ENCODE measurements around the gene NPL. TPM values are rescaled to one million over a fixed set of nuclear protein-coding genes. Genes with fewer than 3 reads are reported as not detected.

The NPL gene
- total and polyA plus RNA-seq, 2 of the 13 experiments (the other 11 are each of a cell fraction or from before 2014, with no cell fraction given): 0.03 to 0.04 TPM

- WGBS (ENCODE audit: low lambda C conversion rate): 98% methylated on average over 2 of the region's 2 CpGs
Measured at GRCh38 chr1:182875889-182876288, 86.3 kb downstream of the NPL start.

More at GRCh38 chr1:182875889-182876288, 86.3 kb downstream of the NPL start:
- Histone ChIP-seq H3K4me1 (ENCODE audit: insufficient read depth, low read length) (no peaks in the 10 kb centered on the region), H3K27me3 (ENCODE audit: control insufficient read depth in 1 of 2, insufficient read depth in 2 of 2, low read length in 2 of 2) (no peaks in the 10 kb centered on the region), H4K20me1 (ENCODE audit: insufficient read depth, low read length) (0 out of 2 replicates have a peak, but pooled peaks cover 4% of the 10 kb centered on the region), H3K4me2 (ENCODE audit: low read depth, low read length) (no peak overlapping the region), H2AFZ (ENCODE audit: low read length) (no peak overlapping the region), H3K27ac (ENCODE audit: extremely low read length, insufficient read depth, low read length) (no peak overlapping the region), H3K9me3 (ENCODE audit: low read length) (no peaks in the 10 kb centered on the region), H3K9ac (ENCODE audit: insufficient read depth, low read depth, low read length) (no peak overlapping the region), H3K4me3 (replicated peaks in 1 of 3; ENCODE audit: insufficient read depth in 1 of 3, low read depth in 2 of 3, low read length in 3 of 3) (no peak overlapping the region), H3K79me2 (ENCODE audit: insufficient read depth, low read length) (no peaks in the 10 kb centered on the region), H3K36me3 (replicated peaks in 1 of 2; ENCODE audit: control insufficient read depth in 1 of 2, insufficient read depth in 2 of 2, low read length in 2 of 2) (peaks cover 24 to 97% of the 10 kb centered on the region in 2 experiments)
- intact Hi-C loops (cut with micrococcal nuclease; ENCODE audit: unreplicated experiment) (no loop called here), in situ Hi-C loops (cut with HindIII; ENCODE audit: extremely low pct_ligation_motif_present, low pct_unique_long_range_greater_than_20kb) (no loop called here)
- no peak for ATAC-seq
- ChIA-PET POLR2A (no interaction called here), CTCF (ENCODE audit: low intra/inter-chr PET ratio, low total read pairs) (no interaction called here)
- TF ChIP-seq GPN1 (CRISPR knock-in tag; IDR thresholded peaks at IDR 0.05; ENCODE audit: borderline replicate concordance) (no peak), HNRNPLL (IDR thresholded peaks at IDR 0.05; ENCODE audit: low read depth, low read length, poor library complexity, severe bottlenecking) (no peak), ZNF670 (CRISPR knock-in tag; IDR thresholded peaks at IDR 0.05; ENCODE audit: borderline replicate concordance) (no peak), FUBP1 (CRISPR knock-in tag; IDR thresholded peaks at IDR 0.05; ENCODE audit: borderline replicate concordance) (no peak), ZBTB1 (CRISPR knock-in tag; IDR thresholded peaks at IDR 0.05; ENCODE audit: borderline replicate concordance) (no peak), TEF (CRISPR knock-in tag; IDR thresholded peaks at IDR 0.05) (no peak), TEAD2 (CRISPR knock-in tag; IDR thresholded peaks at IDR 0.05) (no peak), ATRX (CRISPR knock-in tag; IDR thresholded peaks at IDR 0.05; ENCODE audit: borderline replicate concordance) (no peak)
- TF ChIP-seq, protein P1, sequence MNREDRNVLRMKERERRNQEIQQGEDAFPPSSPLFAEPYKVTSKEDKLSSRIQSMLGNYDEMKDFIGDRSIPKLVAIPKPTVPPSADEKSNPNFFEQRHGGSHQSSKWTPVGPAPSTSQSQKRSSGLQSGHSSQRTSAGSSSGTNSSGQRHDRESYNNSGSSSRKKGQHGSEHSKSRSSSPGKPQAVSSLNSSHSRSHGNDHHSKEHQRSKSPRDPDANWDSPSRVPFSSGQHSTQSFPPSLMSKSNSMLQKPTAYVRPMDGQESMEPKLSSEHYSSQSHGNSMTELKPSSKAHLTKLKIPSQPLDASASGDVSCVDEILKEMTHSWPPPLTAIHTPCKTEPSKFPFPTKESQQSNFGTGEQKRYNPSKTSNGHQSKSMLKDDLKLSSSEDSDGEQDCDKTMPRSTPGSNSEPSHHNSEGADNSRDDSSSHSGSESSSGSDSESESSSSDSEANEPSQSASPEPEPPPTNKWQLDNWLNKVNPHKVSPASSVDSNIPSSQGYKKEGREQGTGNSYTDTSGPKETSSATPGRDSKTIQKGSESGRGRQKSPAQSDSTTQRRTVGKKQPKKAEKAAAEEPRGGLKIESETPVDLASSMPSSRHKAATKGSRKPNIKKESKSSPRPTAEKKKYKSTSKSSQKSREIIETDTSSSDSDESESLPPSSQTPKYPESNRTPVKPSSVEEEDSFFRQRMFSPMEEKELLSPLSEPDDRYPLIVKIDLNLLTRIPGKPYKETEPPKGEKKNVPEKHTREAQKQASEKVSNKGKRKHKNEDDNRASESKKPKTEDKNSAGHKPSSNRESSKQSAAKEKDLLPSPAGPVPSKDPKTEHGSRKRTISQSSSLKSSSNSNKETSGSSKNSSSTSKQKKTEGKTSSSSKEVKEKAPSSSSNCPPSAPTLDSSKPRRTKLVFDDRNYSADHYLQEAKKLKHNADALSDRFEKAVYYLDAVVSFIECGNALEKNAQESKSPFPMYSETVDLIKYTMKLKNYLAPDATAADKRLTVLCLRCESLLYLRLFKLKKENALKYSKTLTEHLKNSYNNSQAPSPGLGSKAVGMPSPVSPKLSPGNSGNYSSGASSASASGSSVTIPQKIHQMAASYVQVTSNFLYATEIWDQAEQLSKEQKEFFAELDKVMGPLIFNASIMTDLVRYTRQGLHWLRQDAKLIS (CRISPR knock-in tag; IDR thresholded peaks at IDR 0.05): no peak
- no peak for DNase-seq (ENCODE audit: low spot score)
- no TSS peak for BruUV-seq (replicated peaks)
- FAIRE-seq: no peak

All from HepG2 (cell line).